RWPE1 (cell line): Measurements from ENCODE around the gene DNMT3A.

ENCODE experiments used
- CTCF ChIA-PET: fragments of 350-600 bp; sonication (Branson Sonifier 250); formaldehyde crosslinking; extraction: SDS; loops from one replicate; lab custom pipeline; 2021; lab: Yijun Ruan, JAX
- POLR2A ChIA-PET: fragments of 400-600 bp; formaldehyde crosslinking; extraction: SDS; loops from one replicate; lab custom pipeline; 2020; ENCODE audit warnings: antibody characterized with exemption; ENCODE audit not compliant: low non-redundant PET; lab: Yijun Ruan, JAX
- DNase-seq: peaks from one replicate; pipeline ENCODE4 v3.0.0; 2012; ENCODE audit warnings: low spot score
- H3K27ac ChIP-seq: fragments of 450-650 bp; 2 replicates; pipeline ENCODE4 v1.5.1; 2017
- CTCF ChIP-seq: fragments of 450-650 bp; conservative IDR thresholded peaks from 2 replicates; pipeline ENCODE4 v1.5.1; 2017; ENCODE audit warnings: low read depth, mild to moderate bottlenecking

The DNMT3A gene

GRCh38 chr2:25230948-25231311, 110.8 kb downstream of the DNMT3A start:
- CTCF ChIA-PET, result no interaction called here
- POLR2A ChIA-PET, result no interaction called here
- no peak for TF ChIP-seq CTCF

GRCh38 chr2:25230198-25230947, 111.4 kb downstream of the DNMT3A start:
- TF ChIP-seq CTCF, result no peak
- no peak overlapping the region for H3K27ac ChIP-seq
- POLR2A ChIA-PET, result no interaction called here
- CTCF ChIA-PET, result interaction anchor here (0.7 kb wide), 1 partner anchor 535 kb away, joined by 4 read pairs; no protein-coding TSS in a partner anchor
- DNase-seq, result no peak

More at GRCh38 chr2:25230948-25231311, 110.8 kb downstream of the DNMT3A start:
- DNase-seq, result no peak
- no peak overlapping the region for H3K27ac ChIP-seq

- H3K27ac ChIP-seq, result no peak overlapping the region
- TF ChIP-seq CTCF, result no peak
- DNase-seq, result no peak
- ChIA-PET CTCF (interaction anchor here (0.5 to 1.7 kb wide), 11 partner anchors 10 to 534 kb away, joined by 3 to 9 read pairs (median 4); no protein-coding TSS in a partner anchor), POLR2A (no interaction called here)
Observed at GRCh38 chr2:25229279-25230197, 112.2 kb downstream of the DNMT3A start.

GRCh38 chr2:25228848-25229278, 112.9 kb downstream of the DNMT3A start:
- CTCF ChIA-PET, result interaction anchor here (0.5 to 1.7 kb wide), 15 partner anchors 10 to 1150 kb away, joined by 3 to 9 read pairs (median 4); no protein-coding TSS in a partner anchor
- H3K27ac ChIP-seq, result no peak overlapping the region
- POLR2A ChIA-PET, result no interaction called here
- TF ChIP-seq CTCF, result peak; percentile 75
- DNase-seq, result peak; percentile 89

GRCh38 chr2:25227576-25227975, 114.1 kb downstream of the DNMT3A start:
- TF ChIP-seq CTCF, result no peak
- no peak overlapping the region for H3K27ac ChIP-seq
- ChIA-PET CTCF (interaction anchor here (0.8 to 1.1 kb wide), 2 partner anchors 25 to 62 kb away, joined by 3 read pairs; no protein-coding TSS in a partner anchor), POLR2A (no interaction called here)
- DNase-seq, result no peak

GRCh38 chr2:25226827-25227226, 114.9 kb downstream of the DNMT3A start:
- no peak for DNase-seq
- ChIA-PET POLR2A (no interaction called here), CTCF (no interaction called here)
- TF ChIP-seq CTCF, result no peak
- no peak overlapping the region for H3K27ac ChIP-seq
